ENCODE data around the gene HOXB3. TPM values are rescaled to one million over a fixed set of nuclear protein-coding genes. Genes with fewer than 3 reads are reported as not detected.
"Not testable (repeated sequence)": the region's sequence is repeated elsewhere in the genome, so short reads cannot be mapped to it uniquely, and the experiment has no call there.

Gene HOXB3
- total RNA-seq, 1 experiment from 2014 or later: 151 TPM

DNA sequence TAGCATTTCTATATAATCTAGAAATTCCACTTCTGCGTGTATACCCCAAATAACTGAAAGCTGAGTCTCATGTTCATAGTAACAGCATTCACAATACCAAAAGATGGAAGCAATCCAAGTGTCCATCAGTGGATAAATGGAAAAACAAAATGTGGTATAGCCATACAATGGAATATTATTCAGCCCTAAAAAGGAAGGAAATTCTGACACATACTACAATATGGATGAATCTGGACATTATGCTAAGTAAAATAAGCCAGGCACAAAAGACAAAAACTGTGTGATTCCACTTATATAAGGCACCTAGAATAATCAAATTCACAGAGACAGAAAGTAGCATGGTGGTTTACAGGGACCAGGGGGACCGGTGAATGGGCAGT is 79.7 kb downstream of the HOXB3 start:
- H3K4me1 Mint-ChIP-seq (ENCODE audit: low read depth, unreplicated experiment): peaks cover 10% of the 10 kb centered on the region
- BruUV-seq (replicated peaks): no TSS peak
- no peaks in the 10 kb centered on the region for H3K36me3 Mint-ChIP-seq (ENCODE audit: insufficient read depth, unreplicated experiment)
- no peak for DNase-seq
- H3K9me3 Mint-ChIP-seq (ENCODE audit: low read depth, unreplicated experiment): no peaks in the 10 kb centered on the region
- H3K27ac Mint-ChIP-seq (ENCODE audit: unreplicated experiment): no peak overlapping the region
- TF ChIP-seq, protein P1, sequence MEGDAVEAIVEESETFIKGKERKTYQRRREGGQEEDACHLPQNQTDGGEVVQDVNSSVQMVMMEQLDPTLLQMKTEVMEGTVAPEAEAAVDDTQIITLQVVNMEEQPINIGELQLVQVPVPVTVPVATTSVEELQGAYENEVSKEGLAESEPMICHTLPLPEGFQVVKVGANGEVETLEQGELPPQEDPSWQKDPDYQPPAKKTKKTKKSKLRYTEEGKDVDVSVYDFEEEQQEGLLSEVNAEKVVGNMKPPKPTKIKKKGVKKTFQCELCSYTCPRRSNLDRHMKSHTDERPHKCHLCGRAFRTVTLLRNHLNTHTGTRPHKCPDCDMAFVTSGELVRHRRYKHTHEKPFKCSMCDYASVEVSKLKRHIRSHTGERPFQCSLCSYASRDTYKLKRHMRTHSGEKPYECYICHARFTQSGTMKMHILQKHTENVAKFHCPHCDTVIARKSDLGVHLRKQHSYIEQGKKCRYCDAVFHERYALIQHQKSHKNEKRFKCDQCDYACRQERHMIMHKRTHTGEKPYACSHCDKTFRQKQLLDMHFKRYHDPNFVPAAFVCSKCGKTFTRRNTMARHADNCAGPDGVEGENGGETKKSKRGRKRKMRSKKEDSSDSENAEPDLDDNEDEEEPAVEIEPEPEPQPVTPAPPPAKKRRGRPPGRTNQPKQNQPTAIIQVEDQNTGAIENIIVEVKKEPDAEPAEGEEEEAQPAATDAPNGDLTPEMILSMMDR (IDR thresholded peaks at IDR 0.05; ENCODE audit: unreplicated experiment): no peak
- CTCF ChIA-PET: no interaction called here
- intact Hi-C loops (cut with micrococcal nuclease; ENCODE audit: unreplicated experiment): no loop called here
- H3K4me3 Mint-ChIP-seq (ENCODE audit: low read depth, unreplicated experiment): no peak overlapping the region
- peaks cover 50% of the 10 kb centered on the region for H3K27me3 Mint-ChIP-seq (ENCODE audit: unreplicated experiment)

- CTCF ChIA-PET: interaction anchor here (1.1 kb wide), 1 partner anchor 12 kb away, joined by 4 read pairs; no protein-coding TSS in a partner anchor
- peaks cover 43% of the 10 kb centered on the region for H3K27me3 Mint-ChIP-seq (ENCODE audit: unreplicated experiment)
- intact Hi-C loops (cut with micrococcal nuclease; ENCODE audit: unreplicated experiment): loop anchor here (5.0 kb wide), 1 partner anchor 33 kb away; no protein-coding TSS in a partner anchor
- not testable (repeated sequence) for H3K9me3 Mint-ChIP-seq (ENCODE audit: low read depth, unreplicated experiment); DNase-seq; BruUV-seq (replicated peaks); H3K36me3 Mint-ChIP-seq (ENCODE audit: insufficient read depth, unreplicated experiment); H3K4me3 Mint-ChIP-seq (ENCODE audit: low read depth, unreplicated experiment); H3K27ac Mint-ChIP-seq (ENCODE audit: unreplicated experiment)
- peaks cover 17% of the 10 kb centered on the region for H3K4me1 Mint-ChIP-seq (ENCODE audit: low read depth, unreplicated experiment)
Observed at GRCh38 chr17:48509708-48510107, 80.3 kb downstream of the HOXB3 start.

- Mint-ChIP-seq H3K36me3 (ENCODE audit: insufficient read depth, unreplicated experiment) (no peaks in the 10 kb centered on the region), H3K4me1 (ENCODE audit: low read depth, unreplicated experiment) (peaks cover 17% of the 10 kb centered on the region), H3K27me3 (ENCODE audit: unreplicated experiment) (peaks cover 35% of the 10 kb centered on the region), H3K27ac (ENCODE audit: unreplicated experiment) (no peak overlapping the region), H3K4me3 (ENCODE audit: low read depth, unreplicated experiment) (no peak overlapping the region), H3K9me3 (ENCODE audit: low read depth, unreplicated experiment) (no peaks in the 10 kb centered on the region)
- intact Hi-C loops (cut with micrococcal nuclease; ENCODE audit: unreplicated experiment): loop anchor here (5.0 kb wide), 1 partner anchor 36 kb away; no protein-coding TSS in a partner anchor
- TF ChIP-seq, protein P1 (IDR thresholded peaks at IDR 0.05; ENCODE audit: unreplicated experiment): peak; percentile 27
- CTCF ChIA-PET: interaction anchor here (0.6 to 2.1 kb wide), 15 partner anchors 8 to 240 kb away, joined by 3 to 13 read pairs (median 5); no protein-coding TSS in a partner anchor
- no peak for DNase-seq
- no TSS peak for BruUV-seq (replicated peaks)
Observed at GRCh38 chr17:48506246-48506645, 83.8 kb downstream of the HOXB3 start.

DNA sequence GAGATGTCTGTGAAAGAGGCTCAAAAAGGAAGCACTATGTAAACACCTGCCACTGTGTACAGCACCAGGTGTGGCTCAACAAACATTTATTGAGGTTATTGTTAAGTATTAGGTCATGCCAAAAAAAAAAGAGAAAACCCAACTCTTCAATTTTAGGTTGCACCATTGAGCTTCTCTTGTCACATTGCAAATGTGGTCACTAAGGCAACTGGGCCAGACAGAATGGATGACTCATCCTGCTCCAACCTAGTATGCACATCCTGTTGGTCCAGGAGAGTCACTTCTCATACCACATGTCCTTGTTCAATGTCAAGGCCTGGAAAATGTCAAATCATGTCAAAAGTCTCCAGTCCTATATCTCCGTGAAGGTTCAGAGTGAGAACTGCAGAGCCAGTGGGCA is 84.3 kb downstream of the HOXB3 start:
- Mint-ChIP-seq H3K4me3 (ENCODE audit: low read depth, unreplicated experiment) (no peak overlapping the region), H3K36me3 (ENCODE audit: insufficient read depth, unreplicated experiment) (no peaks in the 10 kb centered on the region), H3K27me3 (ENCODE audit: unreplicated experiment) (peaks cover 35% of the 10 kb centered on the region), H3K9me3 (ENCODE audit: low read depth, unreplicated experiment) (no peaks in the 10 kb centered on the region), H3K4me1 (ENCODE audit: low read depth, unreplicated experiment) (peaks cover 17% of the 10 kb centered on the region), H3K27ac (ENCODE audit: unreplicated experiment) (no peak overlapping the region)
- DNase-seq: peak; percentile 66
- intact Hi-C loops (cut with micrococcal nuclease; ENCODE audit: unreplicated experiment): loop anchor here (5.0 kb wide), 1 partner anchor 37 kb away; no protein-coding TSS in a partner anchor
- CTCF ChIA-PET: interaction anchor here (0.5 to 2.1 kb wide), 18 partner anchors 8 to 1651 kb away, joined by 3 to 13 read pairs (median 4); no protein-coding TSS in a partner anchor
- TF ChIP-seq, protein P1 (IDR thresholded peaks at IDR 0.05; ENCODE audit: unreplicated experiment): no peak
- no TSS peak for BruUV-seq (replicated peaks)

DNA sequence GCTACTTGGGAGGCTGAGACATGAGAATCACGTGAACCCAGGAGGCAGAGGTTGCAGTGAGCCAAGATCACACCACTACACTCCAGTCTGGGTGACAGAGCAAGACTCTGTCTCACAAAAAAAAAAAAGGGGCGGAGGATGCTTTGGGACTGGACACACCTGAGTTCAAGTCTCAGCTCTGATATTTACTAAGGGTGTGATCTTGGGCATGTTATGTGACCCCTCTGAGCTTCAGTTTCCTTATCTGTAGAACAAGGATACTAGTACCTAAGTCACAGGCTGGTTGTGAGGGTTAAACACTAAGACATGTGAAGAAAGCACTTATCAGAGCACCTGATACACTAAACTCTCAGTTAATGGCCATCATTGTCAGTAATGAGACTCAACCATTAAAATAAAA is 85.1 kb downstream of the HOXB3 start:
- peaks cover 39% of the 10 kb centered on the region for H3K27me3 Mint-ChIP-seq (ENCODE audit: unreplicated experiment)
- H3K27ac Mint-ChIP-seq (ENCODE audit: unreplicated experiment): peak overlapping the region; percentile 57
- CTCF ChIA-PET: interaction anchor here (0.8 to 2.1 kb wide), 4 partner anchors 11 to 86 kb away, joined by 4 to 13 read pairs (median 5); no protein-coding TSS in a partner anchor
- no TSS peak for BruUV-seq (replicated peaks)
- H3K36me3 Mint-ChIP-seq (ENCODE audit: insufficient read depth, unreplicated experiment): no peaks in the 10 kb centered on the region
- TF ChIP-seq, protein P1 (IDR thresholded peaks at IDR 0.05; ENCODE audit: unreplicated experiment): no peak
- H3K4me1 Mint-ChIP-seq (ENCODE audit: low read depth, unreplicated experiment): peaks cover 24% of the 10 kb centered on the region
- no peak for DNase-seq
- intact Hi-C loops (cut with micrococcal nuclease; ENCODE audit: unreplicated experiment): loop anchor here (5.0 kb wide), 1 partner anchor 37 kb away; no protein-coding TSS in a partner anchor
- no peaks in the 10 kb centered on the region for H3K9me3 Mint-ChIP-seq (ENCODE audit: low read depth, unreplicated experiment)
- no peak overlapping the region for H3K4me3 Mint-ChIP-seq (ENCODE audit: low read depth, unreplicated experiment)

All from Calu3 (cell line).